Endodermal cell (in vitro differentiated cells): ENCODE data around the gene CCDC106. TPM values are rescaled to one million over a fixed set of nuclear protein-coding genes. Genes with fewer than 3 reads are reported as not detected.

Experiments
- DNase-seq: peaks from one replicate; pipeline ENCODE4 v3.0.0-alpha.2; 2017
- H3K27ac ChIP-seq: 2 replicates; pipeline ENCODE4 v1.5.1; 2013; ENCODE audit warnings: mild to moderate bottlenecking, low read depth, low read length, moderate library complexity
- H3K27me3 ChIP-seq: 2 replicates; pipeline ENCODE4 v1.6.1; 2013; ENCODE audit warnings: mild to moderate bottlenecking, low read length, moderate library complexity; ENCODE audit not compliant: insufficient read depth, control insufficient read depth, poor library complexity, severe bottlenecking
- H3K36me3 ChIP-seq: 2 replicates; pipeline ENCODE4 v1.7.0; 2013; ENCODE audit warnings: mild to moderate bottlenecking, low read length, moderate library complexity; ENCODE audit not compliant: control insufficient read depth, insufficient read depth
- H3K4me1 ChIP-seq: one replicate; pipeline ENCODE4 v1.7.0; 2013; ENCODE audit warnings: low read length; ENCODE audit not compliant: control insufficient read depth, insufficient read depth
- H3K4me3 ChIP-seq: 2 replicates; pipeline ENCODE4 v1.5.1; 2013; ENCODE audit warnings: mild to moderate bottlenecking, low read length, moderate library complexity
- H3K9ac ChIP-seq: 2 replicates; pipeline ENCODE4 v1.6.1; 2013; ENCODE audit warnings: mild to moderate bottlenecking, low read length, moderate library complexity; ENCODE audit not compliant: poor library complexity, severe bottlenecking; ENCODE audit errors: extremely low read depth
- H3K9me3 ChIP-seq: 2 replicates; pipeline ENCODE4 v1.6.1; 2013; ENCODE audit warnings: mild to moderate bottlenecking, low read length, moderate library complexity; ENCODE audit not compliant: control insufficient read depth
- H3K27ac Mint-ChIP-seq: 2 replicates; pipeline ENCODE4 v1.8.0; 2020; ENCODE audit warnings: mixed read lengths
- H3K27me3 Mint-ChIP-seq: 2 replicates; pipeline ENCODE4 v1.8.0; 2021; ENCODE audit warnings: mild to moderate bottlenecking, mixed read lengths; ENCODE audit not compliant: insufficient read depth
- H3K36me3 Mint-ChIP-seq: 2 replicates; pipeline ENCODE4 v1.8.0; 2020; ENCODE audit warnings: low read depth, mixed read lengths
- H3K4me1 Mint-ChIP-seq: 2 replicates; pipeline ENCODE4 v1.8.0; 2020; ENCODE audit warnings: mixed read lengths
- H3K4me3 Mint-ChIP-seq: 2 replicates; pipeline ENCODE4 v1.8.0; 2020; ENCODE audit warnings: mild to moderate bottlenecking, moderate library complexity, mixed read lengths
- H3K9me3 Mint-ChIP-seq: 2 replicates; pipeline ENCODE4 v1.8.0; 2020; ENCODE audit warnings: mild to moderate bottlenecking, mixed read lengths
- CTCF ChIP-seq: fragments of 200-600 bp; sonication (generic); conservative IDR thresholded peaks from 2 replicates; pipeline ENCODE4 v1.5.0; 2021; ENCODE audit warnings: antibody characterized with exemption, mild to moderate bottlenecking
- WGBS, 2 experiments: methylation state at CpG; one replicate each; pipeline versions ENCODE4 v1.1.5 to v1.1.7; 2013; ENCODE audit warnings: missing lambda C conversion rate in 2 of 2, mixed read lengths in 1 of 2; ENCODE audit not compliant: insufficient coverage in 1 of 2, insufficient read length in 1 of 2; 5-methylcytosine and 5-hydroxymethylcytosine counted together
- total RNA-seq, 2 donors: library from RNA; stranded (reverse); fragmentation: NEBNext Ultra II Directional in 1 of 2; extraction: Animal tissue kit (Norgen Biotek cat#: 25700) in 1 of 2; gene quantifications; 2 replicates in 1 of 2; 3 replicates in 1 of 2; pipeline ENCODE4 v1.2.1, GENCODE V29; 2021

CCDC106 gene
- total RNA-seq, 2 donors from 2014 or later, result 18.0 to 24.9 TPM

DNA sequence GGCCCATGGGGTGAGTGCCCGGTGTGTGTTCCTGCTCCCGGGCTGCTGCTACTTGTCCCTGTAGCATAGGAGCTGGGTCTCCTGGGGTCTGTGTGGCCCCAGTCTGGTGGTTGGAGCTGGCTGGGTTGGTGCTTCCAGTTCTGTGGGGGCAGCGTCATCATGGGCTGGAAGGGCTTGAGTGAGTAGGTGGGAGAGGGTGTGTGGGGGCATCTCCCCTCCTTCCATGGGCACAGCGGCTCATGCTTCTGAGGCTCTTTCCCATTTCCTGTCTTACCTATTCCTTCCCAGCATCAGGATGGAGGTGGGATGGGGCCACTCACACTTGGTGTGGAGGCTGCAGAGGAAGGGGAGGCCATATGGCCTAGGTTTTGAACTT, 19.0 kb downstream of the CCDC106 start:
- peaks cover 80% of the 10 kb centered on the region for H3K36me3 ChIP-seq
- no peak overlapping the region for H3K27ac Mint-ChIP-seq
- 97% methylated on average over 3 of the region's 4 CpGs; no CpG with 5 or more reads in 1 of the 2 experiments for WGBS, 2 experiments

DNA sequence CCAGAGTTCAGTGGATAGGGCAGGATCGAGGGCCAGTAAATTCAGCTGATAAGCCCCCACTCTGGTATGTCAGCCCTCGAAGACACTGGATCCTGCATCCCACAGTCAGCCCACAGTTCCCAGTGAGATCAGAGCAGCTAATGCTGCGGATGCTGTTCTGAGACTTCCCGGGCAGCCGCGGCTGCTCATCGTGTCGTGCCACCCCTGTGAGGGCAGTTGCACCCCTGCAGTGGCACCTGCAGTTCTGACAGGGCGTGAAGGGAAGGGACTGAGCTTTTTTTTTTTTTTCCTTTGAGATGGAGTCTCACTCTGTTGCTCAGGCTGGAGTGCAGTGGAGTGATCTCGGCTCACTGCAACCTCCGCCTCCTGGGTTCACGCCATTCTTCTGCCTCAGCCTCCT, 19.5 kb downstream of the CCDC106 start:
- no peak for DNase-seq
- H3K4me1 Mint-ChIP-seq, result peaks cover 9% of the 10 kb centered on the region
- no peak overlapping the region for H3K4me3 ChIP-seq
- peaks cover 4% of the 10 kb centered on the region for H3K4me1 ChIP-seq
- no peaks in the 10 kb centered on the region for H3K27me3 ChIP-seq
- no peaks in the 10 kb centered on the region for H3K9me3 Mint-ChIP-seq
- H3K27me3 Mint-ChIP-seq, result no peaks in the 10 kb centered on the region
- H3K27ac Mint-ChIP-seq, result no peak overlapping the region
- H3K4me3 Mint-ChIP-seq, result no peak overlapping the region
- no peak for TF ChIP-seq CTCF
- no peak overlapping the region for H3K9ac ChIP-seq
- peaks cover 81% of the 10 kb centered on the region for H3K36me3 ChIP-seq
- H3K27ac ChIP-seq, result no peak overlapping the region
- H3K9me3 ChIP-seq, result no peaks in the 10 kb centered on the region
- H3K36me3 Mint-ChIP-seq, result peaks cover 82% of the 10 kb centered on the region
- 88 to 94% methylated on average over 4 to 12 of the region's 12 CpGs for WGBS, 2 experiments

More for the DNA sequence above, 19.0 kb downstream of the CCDC106 start:
- H3K4me3 Mint-ChIP-seq, result no peak overlapping the region
- Histone ChIP-seq H3K27me3 (no peaks in the 10 kb centered on the region), H3K9me3 (no peaks in the 10 kb centered on the region), H3K27ac (no peak overlapping the region), H3K4me1 (peaks cover 4% of the 10 kb centered on the region), H3K9ac (no peak overlapping the region), H3K4me3 (no peak overlapping the region)
- TF ChIP-seq CTCF, result no peak
- no peaks in the 10 kb centered on the region for H3K9me3 Mint-ChIP-seq
- H3K4me1 Mint-ChIP-seq, result peaks cover 9% of the 10 kb centered on the region
- no peaks in the 10 kb centered on the region for H3K27me3 Mint-ChIP-seq
- H3K36me3 Mint-ChIP-seq, result peaks cover 80% of the 10 kb centered on the region
- no peak for DNase-seq

DNA sequence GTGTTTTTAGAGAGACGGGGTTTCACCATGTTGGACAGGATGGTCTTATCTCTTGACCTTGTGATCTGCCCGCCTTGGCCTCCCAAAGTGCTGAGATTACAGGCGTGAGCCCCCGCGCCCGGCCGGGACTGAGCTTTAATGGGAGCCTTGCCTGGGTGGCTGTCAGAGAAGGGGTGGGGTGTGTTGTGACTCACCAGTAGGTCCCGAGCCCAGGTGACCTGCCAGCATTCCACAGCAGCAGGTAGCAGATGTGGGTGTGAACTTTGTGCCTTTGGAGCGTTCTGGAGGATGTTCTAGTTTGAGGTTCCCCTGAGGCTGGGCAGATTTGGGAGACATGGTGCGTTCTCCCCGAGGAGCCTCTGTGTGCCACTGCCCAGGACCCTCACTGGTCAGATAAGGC, 19.9 kb downstream of the CCDC106 start:
- no peak for TF ChIP-seq CTCF
- H3K27ac Mint-ChIP-seq, result peak overlapping the region; percentile 79
- WGBS, 2 experiments, result 90 to 100% methylated on average over 5 to 11 of the region's 11 CpGs

More for the DNA sequence above, 19.9 kb downstream of the CCDC106 start:
- Mint-ChIP-seq H3K4me3 (no peak overlapping the region), H3K9me3 (no peaks in the 10 kb centered on the region), H3K4me1 (peaks cover 9% of the 10 kb centered on the region), H3K36me3 (peaks cover 78% of the 10 kb centered on the region), H3K27me3 (no peaks in the 10 kb centered on the region)
- Histone ChIP-seq H3K4me3 (no peak overlapping the region), H3K4me1 (peaks cover 4% of the 10 kb centered on the region), H3K27me3 (no peaks in the 10 kb centered on the region), H3K9me3 (no peaks in the 10 kb centered on the region), H3K27ac (no peak overlapping the region), H3K36me3 (peaks cover 77% of the 10 kb centered on the region), H3K9ac (no peak overlapping the region)
- no peak for DNase-seq
